ENCODE results near the gene PROP1.
"Not testable (repeated sequence)": the region's sequence is repeated elsewhere in the genome, so short reads cannot be mapped to it uniquely, and the experiment has no call there.

The PROP1 gene

GRCh38 chr5:177995691-177996595 is at the start of gene PROP1:
Gene PROP1 (minus strand): TSS chr5:177996242. CDS start chr5:177995933, 309 bp downstream.
- DNase-seq (ENCODE audit: low spot score), result no peak

GRCh38 chr5:178019379-178020030 is 23.5 kb upstream of the PROP1 start:
- DNase-seq (ENCODE audit: low spot score); FAIRE-seq: not testable (repeated sequence)

More at GRCh38 chr5:177995691-177996595, at the start of gene PROP1:
- FAIRE-seq, result no peak

GRCh38 chr5:178012758-178013157 is 16.7 kb upstream of the PROP1 start:
- FAIRE-seq; DNase-seq (ENCODE audit: low spot score): not testable (repeated sequence)

- not testable (repeated sequence) for FAIRE-seq; DNase-seq (ENCODE audit: low spot score)
Observed at GRCh38 chr5:178011816-178012554, 15.9 kb upstream of the PROP1 start.

- FAIRE-seq; DNase-seq (ENCODE audit: low spot score): not testable (repeated sequence)
Observed at GRCh38 chr5:178007272-178007671, 11.2 kb upstream of the PROP1 start.

GRCh38 chr5:178006536-178007231 is 10.6 kb upstream of the PROP1 start:
- not testable (repeated sequence) for FAIRE-seq; DNase-seq (ENCODE audit: low spot score)

GRCh38 chr5:178006181-178006535 is 10.1 kb upstream of the PROP1 start:
- not testable (repeated sequence) for FAIRE-seq; DNase-seq (ENCODE audit: low spot score)

GRCh38 chr5:177997846-177998245 is 1.8 kb upstream of the PROP1 start:
- DNase-seq (ENCODE audit: low spot score), result no peak
- FAIRE-seq, result no peak

- no peak for FAIRE-seq
- no peak for DNase-seq (ENCODE audit: low spot score)
Observed at GRCh38 chr5:177997319-177997670, 1.3 kb upstream of the PROP1 start.

GRCh38 chr5:177996660-177997318 is 747 bp upstream of the PROP1 start:
- FAIRE-seq (no peak), DNase-seq (ENCODE audit: low spot score) (no peak)

- no peak for DNase-seq (ENCODE audit: low spot score)
- no peak for FAIRE-seq
Observed at GRCh38 chr5:177994561-177995190, 1.4 kb downstream of the PROP1 start.

GRCh38 chr5:177994063-177994462 is 2.0 kb downstream of the PROP1 start:
- DNase-seq (ENCODE audit: low spot score) (no peak), FAIRE-seq (no peak)

- DNase-seq (ENCODE audit: low spot score), result no peak
- no peak for FAIRE-seq
Observed at GRCh38 chr5:177992466-177992865, 3.6 kb downstream of the PROP1 start.

- FAIRE-seq, result no peak
- DNase-seq (ENCODE audit: low spot score), result no peak
Observed at GRCh38 chr5:177988989-177989625, 6.9 kb downstream of the PROP1 start.

GRCh38 chr5:177987326-177987725 is 8.7 kb downstream of the PROP1 start:
- FAIRE-seq, result no peak
- DNase-seq (ENCODE audit: low spot score), result no peak

GRCh38 chr5:177985430-177986040 is 10.5 kb downstream of the PROP1 start:
- FAIRE-seq, result no peak

GRCh38 chr5:177984584-177985206 is 11.3 kb downstream of the PROP1 start:
- DNase-seq (ENCODE audit: low spot score) (no peak), FAIRE-seq (no peak)

More at GRCh38 chr5:177985430-177986040, 10.5 kb downstream of the PROP1 start:
- no peak for DNase-seq (ENCODE audit: low spot score)

GRCh38 chr5:177983763-177984583 is 12.1 kb downstream of the PROP1 start:
- FAIRE-seq (no peak), DNase-seq (ENCODE audit: low spot score) (no peak)

Measured in RCC 7860 (cell line).